HCT116 (cell line): ENCODE results near the gene ANO6. TPM values are rescaled to one million over a fixed set of nuclear protein-coding genes. Genes with fewer than 3 reads are reported as not detected.

ENCODE experiments used
- ATAC-seq: fragments of 200-7000 bp; cut with Tn5 transposase; 2 replicates; pipeline ENCODE4 v1.9.1; 2020; ENCODE audit warnings: mild to moderate bottlenecking, moderate library complexity
- BruUV-seq: library from RNA; stranded (reverse); fragments of 400-500 nt; replicated peaks from 2 replicates; lab custom pipeline; 2021; lab: Mats Ljungman, UMichigan
- CTCF ChIA-PET: fragments of 300-600 bp; sonication (Branson Sonifier 250); formaldehyde crosslinking; loops from one replicate; lab custom pipeline; 2021; ENCODE audit warnings: antibody characterized with exemption; lab: Charles Lee
- POLR2A ChIA-PET: fragments of 300-600, 350-600 bp; sonication (Branson Sonifier 250); formaldehyde crosslinking; loops from one replicate; lab custom pipeline; 2021; ENCODE audit warnings: antibody characterized with exemption; lab: Charles Lee
- RAD21 ChIA-PET, 2 experiments: fragments of 300-600 bp; sonication (Branson Sonifier 250); formaldehyde crosslinking; loops; one replicate each; lab custom pipeline; 2023; ENCODE audit warnings: low total read pairs in 2 of 2; ENCODE audit not compliant: uncharacterized antibody in 2 of 2, unreplicated experiment in 2 of 2, low non-redundant PET in 1 of 2; lab: Charles Lee
- DNase-seq: peaks from one replicate; pipeline ENCODE4 v3.0.0-alpha.2; 2010; ENCODE audit warnings: low read depth, low spot score
- H2AFZ ChIP-seq: fragments of 200-600 bp; shearing (Covaris generic), sonication (generic); 2 replicates; pipeline ENCODE4 v1.6.1; 2017; ENCODE audit warnings: low read depth, mixed run types, mixed read lengths, antibody characterized with exemption, low read length; ENCODE audit not compliant: poor library complexity, severe bottlenecking
- H3K27ac ChIP-seq: 2 replicates; pipeline ENCODE4 v1.5.1; 2012; ENCODE audit warnings: low read depth, low read length
- H3K27me3 ChIP-seq: fragments of 200-600 bp; sonication (generic); 2 replicates; pipeline ENCODE4 v1.6.1; 2016; ENCODE audit warnings: mixed run types, low read length, mixed read lengths; ENCODE audit not compliant: insufficient read depth
- H3K36me3 ChIP-seq, 2 experiments: fragments of 200-500 bp in 1 of 2; fragments of 200-600 bp in 1 of 2; sonication (Bioruptor generic) in 1 of 2; sonication (generic) in 1 of 2; 2 replicates each; pipeline versions ENCODE4 v1.5.1 to v1.6.1; 2014 to 2016; ENCODE audit warnings: low read length in 2 of 2, inconsistent platforms in 1 of 2, mixed read lengths in 1 of 2, mixed run types in 1 of 2; ENCODE audit not compliant: insufficient read depth in 2 of 2, control insufficient read depth in 1 of 2
- H3K4me1 ChIP-seq, 2 experiments: fragments of 200-600 bp in 1 of 2; sonication (generic) in 1 of 2; 2 replicates each; pipeline versions ENCODE4 v1.5.1 to v1.6.1; 2012 to 2017; ENCODE audit warnings: low read length in 2 of 2, inconsistent platforms in 1 of 2, mild to moderate bottlenecking in 1 of 2, mixed read lengths in 1 of 2, mixed run types in 1 of 2, moderate library complexity in 1 of 2; ENCODE audit not compliant: insufficient read depth in 2 of 2, control insufficient read depth in 1 of 2
- H3K4me2 ChIP-seq: fragments of 200-600 bp; sonication (generic); 2 replicates; pipeline ENCODE4 v1.6.1; 2017; ENCODE audit warnings: mixed run types, low read length, mixed read lengths
- H3K4me3 ChIP-seq, 2 experiments: fragments of 200-600 bp in 1 of 2; sonication (generic) in 1 of 2; replicated peaks in 1 of 2; 2 replicates each; pipeline ENCODE4 v1.5.1; 2011 to 2016; ENCODE audit warnings: low read length in 2 of 2, control low read depth in 1 of 2, low read depth in 1 of 2, mild to moderate bottlenecking in 1 of 2, mixed read lengths in 1 of 2, mixed run types in 1 of 2
- H3K79me2 ChIP-seq: fragments of 200-600 bp; sonication (generic); 2 replicates; pipeline ENCODE4 v1.6.1; 2017; ENCODE audit warnings: mild to moderate bottlenecking, mixed run types, low read length, moderate library complexity, mixed read lengths; ENCODE audit not compliant: insufficient read depth
- H3K9ac ChIP-seq: fragments of 200-600 bp; sonication (generic); 2 replicates; pipeline ENCODE4 v1.6.1; 2016; ENCODE audit warnings: low read length, mixed read lengths
- H3K9me2 ChIP-seq: fragments of 200-600 bp; sonication (generic), shearing (Covaris generic); 2 replicates; pipeline ENCODE4 v1.6.1; 2017; ENCODE audit warnings: mixed run types, mild to moderate bottlenecking, moderate library complexity; ENCODE audit not compliant: insufficient read depth
- H3K9me3 ChIP-seq, 2 experiments: fragments of 200-500 bp in 1 of 2; fragments of 200-600 bp in 1 of 2; sonication (Bioruptor generic) in 1 of 2; sonication (generic) in 1 of 2; 2 replicates each; pipeline ENCODE4 v1.6.1; 2014 to 2017; ENCODE audit warnings: low read length in 2 of 2, mixed read lengths in 2 of 2, inconsistent platforms in 1 of 2, low read depth in 1 of 2, mild to moderate bottlenecking in 1 of 2, mixed run types in 1 of 2, moderate library complexity in 1 of 2; ENCODE audit not compliant: control insufficient read depth in 1 of 2, insufficient read depth in 1 of 2
- H4K20me1 ChIP-seq: fragments of 200-600 bp; sonication (generic), shearing (Covaris generic); 2 replicates; pipeline ENCODE4 v1.6.1; 2017; ENCODE audit warnings: mixed run types, mild to moderate bottlenecking, moderate library complexity; ENCODE audit not compliant: insufficient read depth
- CEBPB ChIP-seq: IDR thresholded peaks from 2 replicates; pipeline ENCODE4 v1.6.1; 2012; ENCODE audit warnings: low read depth
- FOSL1 ChIP-seq: IDR thresholded peaks from 2 replicates; pipeline ENCODE4 v1.6.1; 2012; ENCODE audit warnings: low read depth
- POLR2A ChIP-seq: IDR thresholded peaks from 2 replicates; pipeline ENCODE4 v1.7.0; 2011; ENCODE audit warnings: borderline replicate concordance; ENCODE audit not compliant: insufficient read depth, insufficient read length; ENCODE audit errors: extremely low read depth
- POLR2AphosphoS5 ChIP-seq: IDR thresholded peaks from 2 replicates; pipeline ENCODE4 v1.6.1; 2011; ENCODE audit warnings: mild to moderate bottlenecking, low read depth, low read length, moderate library complexity
- SP1 ChIP-seq: IDR thresholded peaks from 2 replicates; pipeline ENCODE4 v1.6.1; 2012; ENCODE audit warnings: low read depth
- TCF7L2 ChIP-seq: IDR thresholded peaks from 2 replicates; pipeline ENCODE4 v1.7.0; 2011; ENCODE audit warnings: borderline replicate concordance, inconsistent platforms; ENCODE audit not compliant: insufficient read depth, insufficient read length; ENCODE audit errors: extremely low read depth
- ZNF274 ChIP-seq: fragments of 200-500 bp; sonication (Bioruptor generic); IDR thresholded peaks from 2 replicates; pipeline ENCODE4 v1.6.1; 2014; ENCODE audit warnings: mild to moderate bottlenecking, low read depth, low read length, inconsistent platforms
- intact Hi-C: fragments of 100-400 bp; cut with micrococcal nuclease; formaldehyde crosslinking; loops from 2 replicates; pipeline ENCODE4 v1.10.0; 2022
- total RNA-seq: library from RNA; stranded (reverse); gene quantifications from one replicate; pipeline ENCODE4 v1.2.1, GENCODE V29; 2021; ENCODE audit not compliant: unreplicated experiment
- TF ChIP-seq, protein P1 (sequence below): IDR thresholded peaks from 2 replicates; pipeline ENCODE4 v1.6.1; 2011; ENCODE audit warnings: mild to moderate bottlenecking, low read length, moderate library complexity; ENCODE audit not compliant: insufficient replicate concordance; ENCODE audit errors: extremely low read depth
- TF ChIP-seq, protein P2 (sequence below): IDR thresholded peaks from 2 replicates; pipeline ENCODE4 v1.6.1; 2012
- TF ChIP-seq, protein P3 (sequence below), 3 experiments: fragments of 200-600 bp in 1 of 3; sonication (generic) in 1 of 3; IDR thresholded peaks in 2 of 3; conservative IDR thresholded peaks in 1 of 3; 2 replicates each; pipeline ENCODE4 v1.5.1; 2012 to 2017; ENCODE audit warnings: low read depth in 2 of 3, low read length in 2 of 3, antibody characterized with exemption in 1 of 3, borderline replicate concordance in 1 of 3, control low read depth in 1 of 3, mild to moderate bottlenecking in 1 of 3, mixed read lengths in 1 of 3, mixed run types in 1 of 3, moderate library complexity in 1 of 3; ENCODE audit not compliant: insufficient read depth in 1 of 3
- TF ChIP-seq, protein P4 (sequence below): IDR thresholded peaks from 2 replicates; pipeline ENCODE4 v1.6.1; 2012

ANO6 gene
- total RNA-seq, 1 experiment from 2014 or later: 36.7 TPM

DNA sequence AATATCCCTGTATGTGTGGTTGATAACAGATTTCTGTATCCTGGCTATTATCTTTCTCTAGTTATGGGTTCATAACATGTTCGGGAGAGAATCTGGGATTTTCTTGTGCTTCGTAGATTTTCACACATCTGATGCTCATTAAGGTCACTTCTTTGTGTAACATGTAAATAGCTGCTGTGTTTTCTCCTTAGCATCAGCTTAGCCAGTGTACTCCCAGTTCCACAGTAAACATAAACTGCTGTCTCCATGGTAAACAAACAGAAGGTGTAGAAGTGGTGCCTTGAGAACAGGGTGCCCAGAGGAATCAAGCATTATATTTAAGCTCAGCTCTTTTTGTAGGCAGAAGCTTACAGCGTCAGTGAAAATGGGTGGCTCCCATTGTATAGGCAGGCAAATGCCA is 88.0 kb downstream of the ANO6 start:
- Histone ChIP-seq H4K20me1 (no peaks in the 10 kb centered on the region), H3K4me2 (no peak overlapping the region), H3K27me3 (no peaks in the 10 kb centered on the region), H3K4me3 (no peak overlapping the region), H3K27ac (no peak overlapping the region), H3K9me2 (no peaks in the 10 kb centered on the region), H3K79me2 (peaks cover 6% of the 10 kb centered on the region), H3K36me3 (no peaks in the 10 kb centered on the region), H2AFZ (no peak overlapping the region), H3K9me3 (no peaks in the 10 kb centered on the region), H3K9ac (no peak overlapping the region), H3K4me1 (peaks cover 14 to 15% of the 10 kb centered on the region in 2 experiments)
- BruUV-seq: no TSS peak
- RAD21 ChIA-PET: no interaction called here
- POLR2A ChIA-PET: no interaction called here
- DNase-seq: no peak
- CTCF ChIA-PET: no interaction called here
- intact Hi-C loops: no loop called here
- TF ChIP-seq, protein P1, sequence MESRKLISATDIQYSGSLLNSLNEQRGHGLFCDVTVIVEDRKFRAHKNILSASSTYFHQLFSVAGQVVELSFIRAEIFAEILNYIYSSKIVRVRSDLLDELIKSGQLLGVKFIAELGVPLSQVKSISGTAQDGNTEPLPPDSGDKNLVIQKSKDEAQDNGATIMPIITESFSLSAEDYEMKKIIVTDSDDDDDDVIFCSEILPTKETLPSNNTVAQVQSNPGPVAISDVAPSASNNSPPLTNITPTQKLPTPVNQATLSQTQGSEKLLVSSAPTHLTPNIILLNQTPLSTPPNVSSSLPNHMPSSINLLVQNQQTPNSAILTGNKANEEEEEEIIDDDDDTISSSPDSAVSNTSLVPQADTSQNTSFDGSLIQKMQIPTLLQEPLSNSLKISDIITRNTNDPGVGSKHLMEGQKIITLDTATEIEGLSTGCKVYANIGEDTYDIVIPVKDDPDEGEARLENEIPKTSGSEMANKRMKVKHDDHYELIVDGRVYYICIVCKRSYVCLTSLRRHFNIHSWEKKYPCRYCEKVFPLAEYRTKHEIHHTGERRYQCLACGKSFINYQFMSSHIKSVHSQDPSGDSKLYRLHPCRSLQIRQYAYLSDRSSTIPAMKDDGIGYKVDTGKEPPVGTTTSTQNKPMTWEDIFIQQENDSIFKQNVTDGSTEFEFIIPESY: no peak
- TF ChIP-seq ZNF274: no peak
- TF ChIP-seq, protein P2, sequence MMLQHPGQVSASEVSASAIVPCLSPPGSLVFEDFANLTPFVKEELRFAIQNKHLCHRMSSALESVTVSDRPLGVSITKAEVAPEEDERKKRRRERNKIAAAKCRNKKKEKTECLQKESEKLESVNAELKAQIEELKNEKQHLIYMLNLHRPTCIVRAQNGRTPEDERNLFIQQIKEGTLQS: no peak
- ATAC-seq: no peak

DNA sequence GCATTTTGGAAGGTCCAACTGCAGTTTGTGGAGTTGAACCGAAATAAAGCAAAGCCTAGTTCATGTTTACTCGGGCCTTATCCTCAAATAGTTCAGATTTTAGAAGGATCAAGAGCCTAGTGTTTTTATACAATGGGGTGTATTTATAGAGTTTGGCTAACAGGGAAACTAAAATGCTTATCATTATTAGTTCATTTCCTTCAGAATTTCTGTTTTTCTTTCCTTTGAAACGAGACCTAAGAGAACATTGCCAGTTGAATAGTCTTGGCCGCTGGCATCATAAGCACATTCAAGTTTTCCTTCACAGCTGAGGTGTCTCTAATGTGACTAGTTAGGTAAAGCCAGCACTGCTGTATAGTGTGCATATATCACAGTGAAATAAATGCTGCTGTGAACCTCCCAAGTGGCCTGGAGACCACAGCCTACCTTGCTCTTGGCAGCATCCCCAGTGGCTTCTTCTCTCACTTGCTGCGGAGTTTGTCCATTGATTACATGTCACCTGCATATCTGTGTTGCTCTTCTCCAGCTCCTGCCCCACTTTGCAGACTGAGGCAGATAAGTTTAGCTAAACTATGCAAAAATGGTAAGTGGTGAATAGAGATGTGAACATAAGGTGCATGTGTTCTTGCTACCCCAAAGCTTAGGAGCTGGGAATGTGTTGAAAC is 88.8 kb downstream of the ANO6 start:
- H3K27ac ChIP-seq: no peak overlapping the region
- H3K4me3 ChIP-seq: no peak overlapping the region
- no peaks in the 10 kb centered on the region for H4K20me1 ChIP-seq
- POLR2A ChIA-PET: no interaction called here
- H3K9me3 ChIP-seq: no peaks in the 10 kb centered on the region
- H3K4me2 ChIP-seq: no peak overlapping the region
- no peaks in the 10 kb centered on the region for H3K36me3 ChIP-seq
- intact Hi-C loops: no loop called here
- ATAC-seq (no peak), DNase-seq (no peak)
- CTCF ChIA-PET: no interaction called here
- H2AFZ ChIP-seq: no peak overlapping the region
- no TSS peak for BruUV-seq
- no peak overlapping the region for H3K9ac ChIP-seq
- H3K4me1 ChIP-seq: peaks cover 9% of the 10 kb centered on the region in 2 experiments
- peaks cover 6% of the 10 kb centered on the region for H3K79me2 ChIP-seq
- no peaks in the 10 kb centered on the region for H3K9me2 ChIP-seq
- no peaks in the 10 kb centered on the region for H3K27me3 ChIP-seq
- RAD21 ChIA-PET: no interaction called here
- no peak for TF ChIP-seq TCF7L2
- TF ChIP-seq, protein P3, sequence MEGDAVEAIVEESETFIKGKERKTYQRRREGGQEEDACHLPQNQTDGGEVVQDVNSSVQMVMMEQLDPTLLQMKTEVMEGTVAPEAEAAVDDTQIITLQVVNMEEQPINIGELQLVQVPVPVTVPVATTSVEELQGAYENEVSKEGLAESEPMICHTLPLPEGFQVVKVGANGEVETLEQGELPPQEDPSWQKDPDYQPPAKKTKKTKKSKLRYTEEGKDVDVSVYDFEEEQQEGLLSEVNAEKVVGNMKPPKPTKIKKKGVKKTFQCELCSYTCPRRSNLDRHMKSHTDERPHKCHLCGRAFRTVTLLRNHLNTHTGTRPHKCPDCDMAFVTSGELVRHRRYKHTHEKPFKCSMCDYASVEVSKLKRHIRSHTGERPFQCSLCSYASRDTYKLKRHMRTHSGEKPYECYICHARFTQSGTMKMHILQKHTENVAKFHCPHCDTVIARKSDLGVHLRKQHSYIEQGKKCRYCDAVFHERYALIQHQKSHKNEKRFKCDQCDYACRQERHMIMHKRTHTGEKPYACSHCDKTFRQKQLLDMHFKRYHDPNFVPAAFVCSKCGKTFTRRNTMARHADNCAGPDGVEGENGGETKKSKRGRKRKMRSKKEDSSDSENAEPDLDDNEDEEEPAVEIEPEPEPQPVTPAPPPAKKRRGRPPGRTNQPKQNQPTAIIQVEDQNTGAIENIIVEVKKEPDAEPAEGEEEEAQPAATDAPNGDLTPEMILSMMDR (IDR thresholded peaks at IDR 0.05 in 2 of 3, conservative IDR thresholded peaks at IDR 0.05 in 1 of 3; ENCODE audit: borderline replicate concordance in 1 of 3, insufficient read depth in 1 of 3, low read depth in 2 of 3, low read length in 2 of 3): no peak
- TF ChIP-seq CEBPB: no peak
- TF ChIP-seq, protein P1: no peak
- no peak for TF ChIP-seq POLR2AphosphoS5
- no peak for TF ChIP-seq ZNF274
- TF ChIP-seq, protein P2: no peak
- TF ChIP-seq FOSL1: no peak
- TF ChIP-seq SP1: no peak
- TF ChIP-seq POLR2A: no peak
- TF ChIP-seq, protein P4, sequence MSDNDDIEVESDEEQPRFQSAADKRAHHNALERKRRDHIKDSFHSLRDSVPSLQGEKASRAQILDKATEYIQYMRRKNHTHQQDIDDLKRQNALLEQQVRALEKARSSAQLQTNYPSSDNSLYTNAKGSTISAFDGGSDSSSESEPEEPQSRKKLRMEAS: no peak
